Muscle layer of duodenum (tissue), 2 donors: ENCODE measurements around the gene TEX261.
"Not testable (repeated sequence)": the region's sequence is repeated elsewhere in the genome, so short reads cannot be mapped to it uniquely, and the experiment has no call there.

Experiments
- H3K27ac ChIP-seq: one replicate; pipeline ENCODE4 v1.7.0; 2013; ENCODE audit warnings: mild to moderate bottlenecking, low read length
- H3K27me3 ChIP-seq: one replicate; pipeline ENCODE4 v1.7.0; 2013; ENCODE audit warnings: low read depth, mild to moderate bottlenecking, control low read depth, low read length
- H3K36me3 ChIP-seq, 2 donors: one replicate each; pipeline ENCODE4 v1.7.0; 2013; ENCODE audit warnings: low read length in 2 of 2, control low read depth in 1 of 2, mild to moderate bottlenecking in 1 of 2; ENCODE audit not compliant: insufficient read depth in 2 of 2, control insufficient read depth in 1 of 2
- H3K4me1 ChIP-seq, 2 donors: one replicate each; pipeline ENCODE4 v1.7.0; 2013; ENCODE audit warnings: low read length in 2 of 2, mild to moderate bottlenecking in 2 of 2, control low read depth in 1 of 2, moderate library complexity in 1 of 2; ENCODE audit not compliant: insufficient read depth in 2 of 2, control insufficient read depth in 1 of 2
- H3K4me3 ChIP-seq, 2 donors: one replicate each; pipeline ENCODE4 v1.7.0; 2013; ENCODE audit warnings: low read length in 2 of 2, low read depth in 1 of 2, mild to moderate bottlenecking in 1 of 2
- H3K9me3 ChIP-seq, 2 donors: one replicate each; pipeline ENCODE4 v1.7.0; 2013; ENCODE audit warnings: low read length in 2 of 2, control low read depth in 1 of 2, mild to moderate bottlenecking in 1 of 2; ENCODE audit not compliant: control insufficient read depth in 1 of 2
- donor health status: healthy.

The TEX261 gene

GRCh38 chr2:70999362-70999761 lies 4.7 kb upstream of the TEX261 start:
- H3K9me3 ChIP-seq: no peaks in the 10 kb centered on the region
- H3K36me3 ChIP-seq: no peaks in the 10 kb centered on the region
- H3K4me1 ChIP-seq: peaks cover 0 to 16% of the 10 kb centered on the region in 2 donors
- no peak overlapping the region for H3K27ac ChIP-seq
- H3K27me3 ChIP-seq: no peaks in the 10 kb centered on the region
- no peak overlapping the region for H3K4me3 ChIP-seq

GRCh38 chr2:70998885-70999284 lies 4.2 kb upstream of the TEX261 start:
- H3K4me1 ChIP-seq: peaks cover under 1 to 16% of the 10 kb centered on the region in 2 donors
- H3K9me3 ChIP-seq: not testable (repeated sequence)

GRCh38 chr2:70995426-70995729 lies 705 bp upstream of the TEX261 start:
- no peak overlapping the region for H3K27ac ChIP-seq

More at GRCh38 chr2:70998885-70999284, 4.2 kb upstream of the TEX261 start:
- H3K4me3 ChIP-seq, H3K27me3 ChIP-seq, H3K36me3 ChIP-seq, H3K27ac ChIP-seq: not testable (repeated sequence)

GRCh38 chr2:70994009-70994698 lies 519 bp downstream of the TEX261 start:
- Histone ChIP-seq H3K4me1 (peaks cover 5 to 20% of the 10 kb centered on the region in 2 donors), H3K27me3 (no peaks in the 10 kb centered on the region), H3K9me3 (no peaks in the 10 kb centered on the region), H3K27ac (peak overlapping the region; percentile 53), H3K36me3 (peaks cover 25 to 28% of the 10 kb centered on the region in 2 donors), H3K4me3 (peak overlapping the region; percentile 76 to 92)

More at GRCh38 chr2:70995426-70995729, 705 bp upstream of the TEX261 start:
- no peaks in the 10 kb centered on the region for H3K9me3 ChIP-seq
- no peaks in the 10 kb centered on the region for H3K27me3 ChIP-seq
- H3K36me3 ChIP-seq: peaks cover 15% of the 10 kb centered on the region in 2 donors
- peaks cover 5 to 20% of the 10 kb centered on the region in 2 donors for H3K4me1 ChIP-seq
- H3K4me3 ChIP-seq: peak overlapping the region; percentile 76 to 77

- Histone ChIP-seq H3K4me1 (peaks cover 5 to 20% of the 10 kb centered on the region in 2 donors), H3K9me3 (no peaks in the 10 kb centered on the region), H3K4me3 (peak overlapping the region; percentile 76 to 92), H3K36me3 (peaks cover 34 to 37% of the 10 kb centered on the region in 2 donors), H3K27ac (peak overlapping the region; percentile 53), H3K27me3 (no peaks in the 10 kb centered on the region)
Measured at GRCh38 chr2:70992945-70993853, 1.5 kb downstream of the TEX261 start.

GRCh38 chr2:70991742-70992141 lies 2.9 kb downstream of the TEX261 start:
- Histone ChIP-seq H3K36me3 (peaks cover 44 to 51% of the 10 kb centered on the region in 2 donors), H3K4me3 (no peak overlapping the region), H3K9me3 (no peaks in the 10 kb centered on the region), H3K27ac (no peak overlapping the region), H3K4me1 (peaks cover 5 to 20% of the 10 kb centered on the region in 2 donors), H3K27me3 (no peaks in the 10 kb centered on the region)

GRCh38 chr2:70991142-70991541 lies 3.5 kb downstream of the TEX261 start:
- no peaks in the 10 kb centered on the region for H3K9me3 ChIP-seq
- peaks cover 5 to 20% of the 10 kb centered on the region in 2 donors for H3K4me1 ChIP-seq
- H3K4me3 ChIP-seq: no peak overlapping the region
- H3K27ac ChIP-seq: no peak overlapping the region
- H3K36me3 ChIP-seq: peaks cover 49 to 57% of the 10 kb centered on the region in 2 donors
- H3K27me3 ChIP-seq: no peaks in the 10 kb centered on the region

- Histone ChIP-seq H3K9me3 (no peaks in the 10 kb centered on the region), H3K4me1 (peaks cover 5 to 14% of the 10 kb centered on the region in 2 donors), H3K36me3 (peaks cover 49 to 62% of the 10 kb centered on the region in 2 donors)
Measured at GRCh38 chr2:70990216-70990615, 4.5 kb downstream of the TEX261 start.

GRCh38 chr2:70988726-70989648 lies 5.7 kb downstream of the TEX261 start:
- Histone ChIP-seq H3K27ac (no peak overlapping the region), H3K27me3 (no peaks in the 10 kb centered on the region), H3K36me3 (peaks cover 49 to 62% of the 10 kb centered on the region in 2 donors), H3K4me3 (no peak overlapping the region), H3K4me1 (peaks cover 5 to 12% of the 10 kb centered on the region in 2 donors), H3K9me3 (no peaks in the 10 kb centered on the region)

More at GRCh38 chr2:70990216-70990615, 4.5 kb downstream of the TEX261 start:
- Histone ChIP-seq H3K27me3 (no peaks in the 10 kb centered on the region), H3K27ac (no peak overlapping the region), H3K4me3 (no peak overlapping the region)

- Histone ChIP-seq H3K27ac (no peak overlapping the region), H3K36me3 (peaks cover 49 to 62% of the 10 kb centered on the region in 2 donors), H3K4me1 (peaks cover 0 to 4% of the 10 kb centered on the region in 2 donors), H3K4me3 (no peak overlapping the region), H3K9me3 (no peaks in the 10 kb centered on the region), H3K27me3 (no peaks in the 10 kb centered on the region)
Measured at GRCh38 chr2:70988151-70988550, 6.5 kb downstream of the TEX261 start.
